Measurements from ENCODE around the gene ATP6V0A1.

ATP6V0A1 gene

DNA sequence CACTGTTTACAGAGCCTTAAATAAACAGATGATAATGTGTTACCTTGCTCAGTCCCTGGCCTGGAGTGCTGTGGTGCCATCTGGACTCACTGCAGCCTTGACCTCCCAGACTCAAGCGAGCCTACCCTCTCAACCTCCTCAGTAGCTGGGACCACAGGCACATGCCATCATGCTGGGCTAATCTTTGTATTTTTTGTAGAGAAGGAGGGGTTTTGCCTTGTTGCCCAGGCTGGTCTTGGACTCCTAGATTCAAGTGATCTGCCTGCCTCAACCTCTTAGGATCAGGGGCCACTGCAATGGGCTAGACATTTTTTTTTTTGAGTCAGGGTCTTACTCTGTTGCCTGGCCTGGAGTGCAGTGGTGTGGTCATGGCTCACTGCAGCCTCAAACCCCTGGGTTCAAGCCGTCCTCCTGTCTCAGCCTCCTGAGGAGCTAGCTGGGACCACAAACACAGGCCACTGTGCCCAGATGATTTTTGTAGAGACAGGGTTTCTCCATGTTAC lies 72.3 kb downstream of the ATP6V0A1 start:
- peak overlapping the region; percentile 19; the same call in 1 of the 2 replicates for H3K27ac ChIP-seq
- TF ChIP-seq, protein P1, sequence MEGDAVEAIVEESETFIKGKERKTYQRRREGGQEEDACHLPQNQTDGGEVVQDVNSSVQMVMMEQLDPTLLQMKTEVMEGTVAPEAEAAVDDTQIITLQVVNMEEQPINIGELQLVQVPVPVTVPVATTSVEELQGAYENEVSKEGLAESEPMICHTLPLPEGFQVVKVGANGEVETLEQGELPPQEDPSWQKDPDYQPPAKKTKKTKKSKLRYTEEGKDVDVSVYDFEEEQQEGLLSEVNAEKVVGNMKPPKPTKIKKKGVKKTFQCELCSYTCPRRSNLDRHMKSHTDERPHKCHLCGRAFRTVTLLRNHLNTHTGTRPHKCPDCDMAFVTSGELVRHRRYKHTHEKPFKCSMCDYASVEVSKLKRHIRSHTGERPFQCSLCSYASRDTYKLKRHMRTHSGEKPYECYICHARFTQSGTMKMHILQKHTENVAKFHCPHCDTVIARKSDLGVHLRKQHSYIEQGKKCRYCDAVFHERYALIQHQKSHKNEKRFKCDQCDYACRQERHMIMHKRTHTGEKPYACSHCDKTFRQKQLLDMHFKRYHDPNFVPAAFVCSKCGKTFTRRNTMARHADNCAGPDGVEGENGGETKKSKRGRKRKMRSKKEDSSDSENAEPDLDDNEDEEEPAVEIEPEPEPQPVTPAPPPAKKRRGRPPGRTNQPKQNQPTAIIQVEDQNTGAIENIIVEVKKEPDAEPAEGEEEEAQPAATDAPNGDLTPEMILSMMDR (conservative IDR thresholded peaks at IDR 0.05), result no peak

DNA sequence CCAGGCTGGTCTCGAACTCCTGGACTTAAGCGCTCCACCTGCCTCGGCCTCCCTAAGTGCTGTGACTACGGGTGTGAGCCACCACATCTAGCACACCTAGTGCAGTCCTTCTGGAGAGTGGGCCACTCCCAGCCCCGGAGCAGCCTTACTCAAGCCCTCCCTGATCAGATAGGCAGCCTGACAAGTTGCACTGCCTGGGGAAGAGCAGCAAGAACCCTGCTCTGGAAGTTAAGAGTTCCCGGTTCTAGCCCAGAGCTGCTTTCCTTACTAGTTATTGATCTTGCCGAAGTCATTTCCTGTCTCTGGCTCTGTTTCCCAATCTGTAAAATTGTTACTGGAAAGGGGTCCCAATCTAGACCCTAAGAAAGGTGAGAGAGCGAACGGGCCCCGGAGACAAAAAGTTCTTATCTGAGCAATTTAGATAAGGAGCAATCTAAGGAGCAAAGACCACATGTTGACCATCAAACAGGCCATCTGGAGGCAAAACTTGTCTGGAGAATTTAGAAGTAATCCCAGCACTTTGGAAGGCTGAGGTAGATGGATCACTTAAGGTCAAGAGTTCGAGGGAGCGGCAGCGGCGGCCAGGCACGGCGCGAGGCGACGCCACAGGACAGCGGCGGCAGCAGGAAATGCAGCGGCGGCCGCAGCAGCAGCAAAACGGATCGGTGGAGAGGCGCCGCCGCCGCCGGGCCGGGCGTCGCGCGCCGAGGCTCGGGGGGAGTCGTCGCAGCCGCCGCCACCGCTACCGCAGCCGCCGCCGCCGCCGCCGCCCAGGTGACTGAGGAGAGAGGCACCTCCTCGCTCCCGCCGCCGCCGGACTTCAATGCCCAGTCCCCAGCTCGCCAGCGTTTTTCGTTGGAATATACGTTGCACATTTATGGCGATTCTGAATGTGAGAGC lies 73.0 kb downstream of the ATP6V0A1 start:
- TF ChIP-seq, protein P1 (conservative IDR thresholded peaks at IDR 0.05), result peak; percentile 51
- peak overlapping the region; percentile 48; the same call in 1 of the 2 replicates for H3K27ac ChIP-seq

DNA sequence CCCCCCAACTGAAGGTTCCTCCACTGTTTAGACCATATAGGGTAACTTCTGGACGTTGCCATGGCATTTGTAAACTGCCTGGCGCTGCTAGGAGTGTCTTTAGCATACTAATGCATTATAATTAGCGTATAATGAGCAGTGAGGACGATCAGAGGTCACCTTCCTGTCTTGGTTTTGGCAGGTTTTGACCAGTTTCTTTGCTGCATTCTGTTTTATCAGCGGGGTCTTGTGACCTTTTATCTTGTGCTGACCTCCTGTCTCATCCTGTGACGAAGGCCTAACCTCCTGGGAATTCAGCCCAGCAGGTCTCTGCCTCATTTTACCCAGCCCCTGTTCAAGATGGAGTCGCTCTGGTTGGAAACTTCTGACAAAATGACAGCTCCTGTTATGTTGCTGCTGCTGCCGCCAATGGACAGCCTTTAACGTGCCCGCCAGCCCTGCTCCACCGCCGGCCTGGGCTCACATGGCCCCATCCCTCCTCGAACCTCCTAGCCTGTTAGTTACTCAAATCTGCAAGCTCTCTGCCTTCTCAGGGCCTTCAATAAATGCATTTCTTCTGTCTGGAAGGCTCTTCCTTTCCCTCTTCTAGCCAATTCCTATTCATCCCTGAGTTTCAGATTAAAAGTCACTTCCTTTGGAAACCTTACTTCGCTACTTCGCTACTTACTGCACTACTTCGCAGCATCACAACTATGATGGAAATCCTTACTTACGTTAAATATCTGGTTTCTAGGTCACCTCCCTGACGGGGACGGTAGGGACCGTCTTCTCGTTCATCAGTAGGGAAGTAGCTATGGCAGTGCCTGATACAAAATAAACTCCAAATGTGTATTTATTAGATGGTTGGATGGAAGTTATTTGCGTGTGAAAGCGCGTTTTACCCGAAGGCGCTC lies 76.7 kb downstream of the ATP6V0A1 start:
- TF ChIP-seq, protein P1 (conservative IDR thresholded peaks at IDR 0.05), result no peak

DNA sequence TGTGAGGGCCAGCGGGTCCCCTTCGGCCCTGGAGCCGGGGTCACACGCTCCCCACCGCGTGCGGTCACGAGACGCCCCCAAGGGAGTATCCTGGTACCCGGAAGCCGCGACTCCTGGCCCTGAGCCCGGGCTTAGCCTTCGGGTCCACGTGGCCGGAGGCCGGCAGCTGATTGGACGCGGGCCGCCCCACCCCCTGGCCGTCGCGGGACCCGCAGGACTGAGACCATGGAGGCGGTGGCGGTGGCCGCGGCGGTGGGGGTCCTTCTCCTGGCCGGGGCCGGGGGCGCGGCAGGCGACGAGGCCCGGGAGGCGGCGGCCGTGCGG lies 77.3 kb downstream of the ATP6V0A1 start, which contains the start of gene NAGLU:
TSS of gene NAGLU (plus strand) at position 194 of the 324 bp plus-strand sequence. CDS start at position 226, 32 bp downstream.
- TF ChIP-seq, protein P1 (conservative IDR thresholded peaks at IDR 0.05), result no peak
- peak within 1 kb of the TSS; percentile 86 for H3K27ac ChIP-seq

More for the DNA sequence above, 76.7 kb downstream of the ATP6V0A1 start:
- peak overlapping the region; percentile 86 for H3K27ac ChIP-seq

DNA sequence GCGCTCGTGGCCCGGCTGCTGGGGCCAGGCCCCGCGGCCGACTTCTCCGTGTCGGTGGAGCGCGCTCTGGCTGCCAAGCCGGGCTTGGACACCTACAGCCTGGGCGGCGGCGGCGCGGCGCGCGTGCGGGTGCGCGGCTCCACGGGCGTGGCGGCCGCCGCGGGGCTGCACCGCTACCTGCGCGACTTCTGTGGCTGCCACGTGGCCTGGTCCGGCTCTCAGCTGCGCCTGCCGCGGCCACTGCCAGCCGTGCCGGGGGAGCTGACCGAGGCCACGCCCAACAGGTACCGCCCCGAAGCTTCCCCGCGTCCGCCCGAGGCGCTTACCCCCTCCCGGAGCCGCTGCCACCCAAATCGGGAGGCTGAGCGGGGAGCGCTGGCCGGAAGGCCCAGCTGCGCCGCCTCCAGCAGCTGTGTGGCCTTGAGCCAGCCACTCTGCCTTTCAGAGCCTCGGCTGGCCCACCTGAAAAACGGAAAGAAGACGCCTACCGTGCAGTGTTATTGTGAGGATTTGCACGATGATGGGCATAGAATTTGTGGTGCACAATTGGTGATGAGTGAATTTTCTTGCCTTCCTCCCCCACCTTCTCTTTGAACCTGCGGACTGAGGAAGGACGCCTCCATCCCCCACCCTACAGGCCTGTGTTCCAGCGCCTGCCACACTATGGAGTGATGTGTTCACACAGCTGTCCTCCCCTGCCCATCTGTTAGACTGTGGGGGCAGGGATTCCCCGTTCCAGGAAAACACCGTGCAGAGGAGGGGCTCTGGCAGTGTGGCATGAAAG lies 77.9 kb downstream of the ATP6V0A1 start:
- H3K27ac ChIP-seq, result peak overlapping the region; percentile 86
- TF ChIP-seq, protein P1 (conservative IDR thresholded peaks at IDR 0.05), result no peak

DNA sequence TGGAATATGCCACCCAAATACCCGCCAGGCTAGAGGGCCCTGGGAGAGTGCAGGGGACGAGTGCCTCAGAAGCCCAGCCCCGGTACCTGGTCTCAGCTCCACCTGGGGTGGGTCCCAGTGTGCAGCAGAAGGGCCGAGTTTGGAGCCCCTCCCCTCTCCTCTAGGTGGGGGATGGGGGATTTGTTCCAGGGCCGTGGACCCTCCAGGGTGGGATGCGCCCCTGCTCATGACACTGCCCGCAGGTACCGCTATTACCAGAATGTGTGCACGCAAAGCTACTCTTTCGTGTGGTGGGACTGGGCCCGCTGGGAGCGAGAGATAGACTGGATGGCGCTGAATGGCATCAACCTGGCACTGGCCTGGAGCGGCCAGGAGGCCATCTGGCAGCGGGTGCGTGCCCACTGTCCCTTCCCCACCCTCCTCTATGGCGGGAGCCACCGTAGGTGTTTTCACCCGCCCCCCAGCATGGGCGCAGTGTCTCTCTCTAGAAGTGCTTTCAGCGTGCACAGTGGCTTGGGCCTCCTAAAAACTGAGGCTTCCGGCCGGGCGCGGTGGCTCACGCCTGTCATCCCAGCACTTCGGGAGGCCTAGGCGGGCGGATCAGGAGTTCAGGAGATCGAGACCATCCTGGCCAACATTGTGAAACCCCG lies 78.6 kb downstream of the ATP6V0A1 start:
- peak overlapping the region; percentile 86 for H3K27ac ChIP-seq
- TF ChIP-seq, protein P1 (conservative IDR thresholded peaks at IDR 0.05), result no peak

Data from VCaP (cell line).